HG03045 (cell line): Measurements from ENCODE around the gene GADD45G.
A peak's percentile ranks its signal among the peaks of the same experiment; 100 is the strongest.

Source experiments
- ATAC-seq: cut with Tn5 transposase; IDR thresholded peaks from one replicate; pipeline ENCODE4 v1.9.1; 2021; ENCODE audit warnings: mild to moderate bottlenecking, moderate library complexity; ENCODE audit not compliant: unreplicated experiment

The GADD45G gene

GRCh38 chr9:89592213-89592815, 12.5 kb upstream of the GADD45G start:
- ATAC-seq = no peak

- ATAC-seq = no peak
These were observed 11.7 kb upstream of the GADD45G start for GRCh38 chr9:89592963-89593726.

GRCh38 chr9:89593727-89594427, 10.9 kb upstream of the GADD45G start:
- ATAC-seq = no peak

GRCh38 chr9:89594811-89595550, 9.8 kb upstream of the GADD45G start:
- ATAC-seq = no peak

GRCh38 chr9:89595646-89596045, 9.2 kb upstream of the GADD45G start:
- ATAC-seq = no peak

- no peak for ATAC-seq
These were observed 7.8 kb upstream of the GADD45G start for GRCh38 chr9:89596937-89597555.

GRCh38 chr9:89597711-89598362, 7.0 kb upstream of the GADD45G start:
- ATAC-seq = no peak

- no peak for ATAC-seq
These were observed 6.5 kb upstream of the GADD45G start for GRCh38 chr9:89598363-89598713.

GRCh38 chr9:89598926-89599325, 5.9 kb upstream of the GADD45G start:
- ATAC-seq = no peak

- no peak for ATAC-seq
These were observed 4.0 kb upstream of the GADD45G start for GRCh38 chr9:89600831-89601230.

GRCh38 chr9:89601306-89601705, 3.5 kb upstream of the GADD45G start:
- ATAC-seq = no peak

- no peak for ATAC-seq
These were observed 2.8 kb upstream of the GADD45G start for GRCh38 chr9:89601856-89602562.

GRCh38 chr9:89602978-89603766, 1.6 kb upstream of the GADD45G start:
- no peak for ATAC-seq

- no peak for ATAC-seq
These were observed 796 bp upstream of the GADD45G start for GRCh38 chr9:89603767-89604665.

GRCh38 chr9:89605465-89606048, 745 bp downstream of the GADD45G start:
- ATAC-seq = peak; percentile 33

GRCh38 chr9:89606049-89606623, 1.3 kb downstream of the GADD45G start:
- peak; percentile 16 for ATAC-seq

- no peak for ATAC-seq
These were observed 2.0 kb downstream of the GADD45G start for GRCh38 chr9:89606624-89607311.
